NCI-H510A treated with DMSO at 0.1 percent for 48 hours (cell line): Measurements from ENCODE around the gene FUNDC1.

Source experiments
- DNase-seq: peaks from one replicate; lab custom pipeline; 2025; lab: John Stamatoyannopoulos, UW

FUNDC1 gene

DNA sequence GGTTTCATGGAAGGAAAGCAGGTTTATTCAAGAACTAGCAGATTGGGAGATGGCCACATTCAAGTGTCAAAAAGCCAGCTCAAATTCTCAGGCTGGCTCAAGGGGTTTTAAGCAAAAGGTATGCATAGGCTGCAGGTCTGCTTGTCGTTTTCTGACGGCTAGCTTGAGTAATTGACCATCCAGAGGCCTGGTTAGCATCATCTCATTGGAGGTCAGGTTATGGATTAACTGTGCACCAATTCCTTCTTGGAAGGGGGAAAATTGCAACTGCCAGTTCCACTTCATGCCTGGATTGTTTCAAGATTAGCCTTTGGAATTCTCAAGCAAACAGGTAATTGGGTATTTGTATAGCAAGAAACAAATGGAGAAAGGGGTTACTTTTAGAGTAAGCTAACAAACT, 62.1 kb downstream of the FUNDC1 start:
- DNase-seq, result no peak

GRCh38 chrX:44474410-44474809, 68.2 kb downstream of the FUNDC1 start:
- no peak for DNase-seq
